Measurements from ENCODE around the gene FOCAD.

Gene FOCAD

GRCh38 chr9:20681467-20681866 is 2.6 kb upstream of the FOCAD start:
- H3K4me3 ChIP-seq (ENCODE audit: low read length in 2 of 2): no peak overlapping the region
- no peak overlapping the region for H3K27ac ChIP-seq (ENCODE audit: low read depth in 2 of 2, low read length in 2 of 2)
- H3K27me3 ChIP-seq (ENCODE audit: control insufficient read depth in 2 of 2, insufficient read depth in 2 of 2, low read length in 2 of 2): no peaks in the 10 kb centered on the region
- no peak overlapping the region for H3K9ac ChIP-seq (ENCODE audit: low read depth in 1 of 2, low read length in 2 of 2)
- no peaks in the 10 kb centered on the region for H3K36me3 ChIP-seq (ENCODE audit: control insufficient read depth in 2 of 2, insufficient read depth in 2 of 2, low read length in 2 of 2)
- H3K4me1 ChIP-seq (ENCODE audit: control insufficient read depth in 2 of 2, insufficient read depth in 2 of 2, low read length in 2 of 2): peaks cover 9 to 10% of the 10 kb centered on the region in 2 donors
- no peaks in the 10 kb centered on the region for H3K9me3 ChIP-seq (ENCODE audit: control insufficient read depth in 2 of 2, low read length in 2 of 2)

GRCh38 chr9:20683351-20684034 is 566 bp upstream of the FOCAD start:
- Histone ChIP-seq H3K27ac (ENCODE audit: low read depth in 2 of 2, low read length in 2 of 2) (peak overlapping the region; percentile 55 to 66), H3K4me1 (ENCODE audit: control insufficient read depth in 2 of 2, insufficient read depth in 2 of 2, low read length in 2 of 2) (peaks cover 9 to 10% of the 10 kb centered on the region in 2 donors), H3K36me3 (ENCODE audit: control insufficient read depth in 2 of 2, insufficient read depth in 2 of 2, low read length in 2 of 2) (no peaks in the 10 kb centered on the region), H3K9ac (ENCODE audit: low read depth in 1 of 2, low read length in 2 of 2) (peak overlapping the region; percentile 72 to 76), H3K9me3 (ENCODE audit: control insufficient read depth in 2 of 2, low read length in 2 of 2) (no peaks in the 10 kb centered on the region), H3K27me3 (ENCODE audit: control insufficient read depth in 2 of 2, insufficient read depth in 2 of 2, low read length in 2 of 2) (no peaks in the 10 kb centered on the region), H3K4me3 (ENCODE audit: low read length in 2 of 2) (peak overlapping the region; percentile 86 to 90)

DNA sequence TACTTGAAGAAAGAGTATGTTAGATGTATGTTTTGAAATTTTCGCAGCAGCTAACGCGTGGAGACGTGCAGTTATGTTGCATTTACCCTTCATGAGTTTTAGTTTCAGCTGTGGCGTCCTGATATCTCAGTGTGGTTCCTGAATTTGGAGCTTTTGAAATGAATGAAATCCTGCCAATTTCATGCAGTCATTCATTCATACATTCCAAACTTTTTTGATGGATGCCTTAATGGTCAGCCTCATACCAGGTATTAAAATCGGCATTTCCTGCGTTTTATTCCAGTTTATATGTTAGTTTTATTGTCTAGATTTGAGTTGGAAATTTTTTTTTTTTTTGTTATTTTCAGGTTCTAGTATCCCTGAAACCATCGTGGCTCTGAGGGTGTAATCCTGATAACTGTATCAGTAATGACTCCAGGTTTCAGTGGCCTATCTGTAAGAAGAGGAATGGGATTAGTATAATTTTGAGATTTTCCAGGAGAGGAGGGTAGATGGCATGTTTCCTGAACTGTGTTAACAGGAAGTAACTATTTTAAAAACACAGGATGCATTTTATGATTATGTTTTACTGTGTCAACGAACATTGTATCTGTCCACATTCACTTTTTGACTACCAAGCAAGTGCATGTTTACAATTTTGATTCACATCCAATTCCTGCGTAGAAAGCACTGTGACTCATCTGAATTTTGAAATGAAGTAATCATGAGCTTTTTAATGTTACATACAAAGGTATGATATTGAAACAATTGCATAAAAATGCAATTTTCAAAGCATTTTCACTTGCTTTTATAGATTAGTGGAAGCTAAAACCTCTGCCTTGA is 1.0 kb downstream of the FOCAD start:
- Histone ChIP-seq H3K9me3 (ENCODE audit: control insufficient read depth in 2 of 2, low read length in 2 of 2) (no peaks in the 10 kb centered on the region), H3K9ac (ENCODE audit: low read depth in 1 of 2, low read length in 2 of 2) (peak overlapping the region; percentile 76 to 84), H3K4me1 (ENCODE audit: control insufficient read depth in 2 of 2, insufficient read depth in 2 of 2, low read length in 2 of 2) (peaks cover 9 to 10% of the 10 kb centered on the region in 2 donors), H3K27me3 (ENCODE audit: control insufficient read depth in 2 of 2, insufficient read depth in 2 of 2, low read length in 2 of 2) (no peaks in the 10 kb centered on the region), H3K36me3 (ENCODE audit: control insufficient read depth in 2 of 2, insufficient read depth in 2 of 2, low read length in 2 of 2) (no peaks in the 10 kb centered on the region), H3K27ac (ENCODE audit: low read depth in 2 of 2, low read length in 2 of 2) (peak overlapping the region; percentile 82 to 94), H3K4me3 (ENCODE audit: low read length in 2 of 2) (peak overlapping the region; percentile 86 to 93)

- Histone ChIP-seq H3K4me3 (ENCODE audit: low read length in 2 of 2) (peak overlapping the region in 1 of 2 donors; percentile 93), H3K4me1 (ENCODE audit: control insufficient read depth in 2 of 2, insufficient read depth in 2 of 2, low read length in 2 of 2) (peaks cover 9 to 10% of the 10 kb centered on the region in 2 donors), H3K27me3 (ENCODE audit: control insufficient read depth in 2 of 2, insufficient read depth in 2 of 2, low read length in 2 of 2) (no peaks in the 10 kb centered on the region), H3K9me3 (ENCODE audit: control insufficient read depth in 2 of 2, low read length in 2 of 2) (no peaks in the 10 kb centered on the region), H3K27ac (ENCODE audit: low read depth in 2 of 2, low read length in 2 of 2) (peak overlapping the region; percentile 3 to 82), H3K36me3 (ENCODE audit: control insufficient read depth in 2 of 2, insufficient read depth in 2 of 2, low read length in 2 of 2) (no peaks in the 10 kb centered on the region), H3K9ac (ENCODE audit: low read depth in 1 of 2, low read length in 2 of 2) (no peak overlapping the region)
These were observed 1.7 kb downstream of the FOCAD start for GRCh38 chr9:20685769-20686168.

GRCh38 chr9:20689833-20690232 is 5.8 kb downstream of the FOCAD start:
- no peak overlapping the region for H3K27ac ChIP-seq (ENCODE audit: low read depth in 2 of 2, low read length in 2 of 2)
- H3K9ac ChIP-seq (ENCODE audit: low read depth in 1 of 2, low read length in 2 of 2): no peak overlapping the region
- H3K4me1 ChIP-seq (ENCODE audit: control insufficient read depth in 2 of 2, insufficient read depth in 2 of 2, low read length in 2 of 2): peaks cover 4 to 5% of the 10 kb centered on the region in 2 donors
- no peaks in the 10 kb centered on the region for H3K9me3 ChIP-seq (ENCODE audit: control insufficient read depth in 2 of 2, low read length in 2 of 2)
- H3K36me3 ChIP-seq (ENCODE audit: control insufficient read depth in 2 of 2, insufficient read depth in 2 of 2, low read length in 2 of 2): no peaks in the 10 kb centered on the region
- no peak overlapping the region for H3K4me3 ChIP-seq (ENCODE audit: low read length in 2 of 2)
- H3K27me3 ChIP-seq (ENCODE audit: control insufficient read depth in 2 of 2, insufficient read depth in 2 of 2, low read length in 2 of 2): no peaks in the 10 kb centered on the region

GRCh38 chr9:20692554-20692953 is 8.5 kb downstream of the FOCAD start:
- H3K27ac ChIP-seq (ENCODE audit: low read depth in 2 of 2, low read length in 2 of 2): no peak overlapping the region
- H3K36me3 ChIP-seq (ENCODE audit: control insufficient read depth in 2 of 2, insufficient read depth in 2 of 2, low read length in 2 of 2): no peaks in the 10 kb centered on the region
- H3K9me3 ChIP-seq (ENCODE audit: control insufficient read depth in 2 of 2, low read length in 2 of 2): no peaks in the 10 kb centered on the region
- H3K4me1 ChIP-seq (ENCODE audit: control insufficient read depth in 2 of 2, insufficient read depth in 2 of 2, low read length in 2 of 2): no peaks in the 10 kb centered on the region
- H3K9ac ChIP-seq (ENCODE audit: low read depth in 1 of 2, low read length in 2 of 2): no peak overlapping the region
- H3K27me3 ChIP-seq (ENCODE audit: control insufficient read depth in 2 of 2, insufficient read depth in 2 of 2, low read length in 2 of 2): no peaks in the 10 kb centered on the region
- no peak overlapping the region for H3K4me3 ChIP-seq (ENCODE audit: low read length in 2 of 2)

DNA sequence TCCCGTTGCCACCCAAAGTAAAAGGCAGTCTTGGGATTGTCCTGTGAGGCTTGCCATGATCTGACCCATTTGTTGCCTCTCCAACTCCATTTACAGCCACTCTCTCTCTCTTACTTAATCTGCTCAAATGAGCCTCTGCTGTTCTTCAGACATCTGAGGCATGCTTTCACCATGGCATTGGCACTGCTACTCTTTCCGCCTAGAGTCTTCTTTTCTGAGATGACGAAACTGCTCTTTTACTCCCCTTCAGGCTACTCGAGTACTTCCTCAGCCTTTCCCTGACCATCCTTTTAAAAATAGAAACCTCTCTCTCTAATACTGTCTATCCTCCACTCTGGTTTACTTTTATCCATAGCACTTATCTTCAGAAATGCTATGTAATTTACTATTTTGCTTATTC is 9.0 kb downstream of the FOCAD start:
- Histone ChIP-seq H3K9me3 (ENCODE audit: control insufficient read depth in 2 of 2, low read length in 2 of 2) (no peaks in the 10 kb centered on the region), H3K9ac (ENCODE audit: low read depth in 1 of 2, low read length in 2 of 2) (no peak overlapping the region), H3K4me1 (ENCODE audit: control insufficient read depth in 2 of 2, insufficient read depth in 2 of 2, low read length in 2 of 2) (no peaks in the 10 kb centered on the region), H3K27ac (ENCODE audit: low read depth in 2 of 2, low read length in 2 of 2) (no peak overlapping the region), H3K4me3 (ENCODE audit: low read length in 2 of 2) (no peak overlapping the region), H3K27me3 (ENCODE audit: control insufficient read depth in 2 of 2, insufficient read depth in 2 of 2, low read length in 2 of 2) (no peaks in the 10 kb centered on the region), H3K36me3 (ENCODE audit: control insufficient read depth in 2 of 2, insufficient read depth in 2 of 2, low read length in 2 of 2) (no peaks in the 10 kb centered on the region)

DNA sequence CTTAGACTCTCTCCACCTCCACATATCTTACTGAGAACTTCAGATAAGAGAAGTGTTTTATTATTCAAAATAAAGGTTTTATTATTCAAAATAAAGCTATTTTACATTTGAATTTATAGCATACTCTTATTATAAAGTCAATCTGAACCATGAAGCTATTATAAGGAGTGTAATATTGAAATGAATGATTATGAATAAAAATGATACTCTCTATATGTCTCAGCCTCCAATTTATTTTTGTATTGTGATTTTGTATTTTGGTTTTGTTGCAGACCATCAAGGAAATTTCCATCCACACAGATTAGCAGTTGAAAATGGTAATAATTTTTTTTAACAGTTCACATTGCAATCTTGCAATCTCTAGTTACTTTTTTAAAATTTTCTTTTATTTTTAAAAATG is 10.2 kb downstream of the FOCAD start:
- Histone ChIP-seq H3K27ac (ENCODE audit: low read depth in 2 of 2, low read length in 2 of 2) (no peak overlapping the region), H3K9me3 (ENCODE audit: control insufficient read depth in 2 of 2, low read length in 2 of 2) (no peaks in the 10 kb centered on the region), H3K27me3 (ENCODE audit: control insufficient read depth in 2 of 2, insufficient read depth in 2 of 2, low read length in 2 of 2) (no peaks in the 10 kb centered on the region), H3K36me3 (ENCODE audit: control insufficient read depth in 2 of 2, insufficient read depth in 2 of 2, low read length in 2 of 2) (no peaks in the 10 kb centered on the region), H3K4me3 (ENCODE audit: low read length in 2 of 2) (no peak overlapping the region), H3K9ac (ENCODE audit: low read depth in 1 of 2, low read length in 2 of 2) (no peak overlapping the region), H3K4me1 (ENCODE audit: control insufficient read depth in 2 of 2, insufficient read depth in 2 of 2, low read length in 2 of 2) (no peaks in the 10 kb centered on the region)

DNA sequence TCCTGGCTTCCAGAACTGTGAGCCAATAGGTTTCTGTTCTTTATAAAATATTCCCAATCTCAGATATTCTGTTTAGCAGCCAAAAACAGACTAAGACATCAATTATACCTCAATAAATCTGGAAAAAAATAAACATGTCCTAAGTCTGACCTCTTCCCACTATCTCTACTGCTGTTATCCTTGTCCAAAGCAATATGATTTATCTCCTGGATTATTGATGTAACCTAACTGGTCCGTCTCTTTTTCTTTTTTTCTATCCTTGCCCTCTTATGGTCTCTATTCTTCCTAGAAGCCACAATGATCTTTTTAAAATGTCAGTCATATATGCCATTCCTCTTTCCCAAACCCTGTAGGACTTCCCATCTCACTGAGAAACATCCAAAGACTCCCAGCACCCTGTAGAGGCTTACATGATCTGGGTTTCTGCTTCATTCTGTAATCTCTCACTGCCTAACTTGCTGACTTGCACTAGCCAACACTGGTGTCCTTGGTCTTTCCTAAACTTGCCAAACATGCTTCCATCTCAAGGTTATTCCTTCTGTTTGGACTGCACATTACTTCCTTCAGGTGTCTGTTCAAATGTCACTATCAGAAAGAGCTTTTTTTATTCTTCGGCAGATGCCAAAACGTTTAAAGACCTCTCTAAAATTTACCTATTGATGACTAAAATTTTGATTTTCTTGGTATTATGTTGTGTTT is 13.1 kb downstream of the FOCAD start:
- H3K9ac ChIP-seq (ENCODE audit: low read depth in 1 of 2, low read length in 2 of 2): no peak overlapping the region
- no peaks in the 10 kb centered on the region for H3K27me3 ChIP-seq (ENCODE audit: control insufficient read depth in 2 of 2, insufficient read depth in 2 of 2, low read length in 2 of 2)
- H3K9me3 ChIP-seq (ENCODE audit: control insufficient read depth in 2 of 2, low read length in 2 of 2): no peaks in the 10 kb centered on the region
- H3K4me3 ChIP-seq (ENCODE audit: low read length in 2 of 2): no peak overlapping the region
- H3K36me3 ChIP-seq (ENCODE audit: control insufficient read depth in 2 of 2, insufficient read depth in 2 of 2, low read length in 2 of 2): no peaks in the 10 kb centered on the region
- peaks cover 0 to 5% of the 10 kb centered on the region in 2 donors for H3K4me1 ChIP-seq (ENCODE audit: control insufficient read depth in 2 of 2, insufficient read depth in 2 of 2, low read length in 2 of 2)
- no peak overlapping the region for H3K27ac ChIP-seq (ENCODE audit: low read depth in 2 of 2, low read length in 2 of 2)

GRCh38 chr9:20698782-20699181 is 14.7 kb downstream of the FOCAD start:
- Histone ChIP-seq H3K27ac (ENCODE audit: low read depth in 2 of 2, low read length in 2 of 2) (no peak overlapping the region), H3K4me3 (ENCODE audit: low read length in 2 of 2) (no peak overlapping the region), H3K36me3 (ENCODE audit: control insufficient read depth in 2 of 2, insufficient read depth in 2 of 2, low read length in 2 of 2) (no peaks in the 10 kb centered on the region), H3K9me3 (ENCODE audit: control insufficient read depth in 2 of 2, low read length in 2 of 2) (no peaks in the 10 kb centered on the region), H3K4me1 (ENCODE audit: control insufficient read depth in 2 of 2, insufficient read depth in 2 of 2, low read length in 2 of 2) (peaks cover 0 to 5% of the 10 kb centered on the region in 2 donors), H3K27me3 (ENCODE audit: control insufficient read depth in 2 of 2, insufficient read depth in 2 of 2, low read length in 2 of 2) (no peaks in the 10 kb centered on the region), H3K9ac (ENCODE audit: low read depth in 1 of 2, low read length in 2 of 2) (no peak overlapping the region)
